ENCODE data around the gene OR5AC2. TPM values are rescaled to one million over a fixed set of nuclear protein-coding genes. Genes with fewer than 3 reads are reported as not detected.

OR5AC2 gene
- total and polyA plus RNA-seq, 2 of the 13 experiments (the other 11 are each of a cell fraction or from before 2014, with no cell fraction given), result not detected

DNA sequence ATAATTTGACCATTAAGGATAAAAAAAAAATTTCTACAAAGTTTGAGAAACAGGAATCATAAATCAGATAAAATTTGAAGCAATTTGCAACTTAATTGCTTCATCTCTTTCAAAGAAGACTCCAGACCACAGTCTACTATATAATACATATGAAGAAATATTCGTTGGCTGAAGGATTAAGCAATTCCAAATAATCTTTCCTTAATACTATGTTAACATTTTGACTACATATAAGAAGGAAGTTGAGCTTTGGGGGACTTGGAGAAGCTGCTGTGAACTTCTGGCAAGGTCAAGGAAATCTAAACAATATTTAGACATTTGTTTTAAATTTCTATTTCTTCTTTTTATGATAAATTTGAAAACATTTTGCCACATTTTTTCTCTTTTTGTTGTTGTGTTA lies 38.4 kb upstream of the OR5AC2 start:
- 3% methylated on average over 1 of the region's 1 CpG for WGBS (ENCODE audit: low lambda C conversion rate)
- TF ChIP-seq SYNCRIP (IDR thresholded peaks at IDR 0.05; ENCODE audit: insufficient read depth, low read depth, low read length), result no peak
- TF ChIP-seq, protein P1, sequence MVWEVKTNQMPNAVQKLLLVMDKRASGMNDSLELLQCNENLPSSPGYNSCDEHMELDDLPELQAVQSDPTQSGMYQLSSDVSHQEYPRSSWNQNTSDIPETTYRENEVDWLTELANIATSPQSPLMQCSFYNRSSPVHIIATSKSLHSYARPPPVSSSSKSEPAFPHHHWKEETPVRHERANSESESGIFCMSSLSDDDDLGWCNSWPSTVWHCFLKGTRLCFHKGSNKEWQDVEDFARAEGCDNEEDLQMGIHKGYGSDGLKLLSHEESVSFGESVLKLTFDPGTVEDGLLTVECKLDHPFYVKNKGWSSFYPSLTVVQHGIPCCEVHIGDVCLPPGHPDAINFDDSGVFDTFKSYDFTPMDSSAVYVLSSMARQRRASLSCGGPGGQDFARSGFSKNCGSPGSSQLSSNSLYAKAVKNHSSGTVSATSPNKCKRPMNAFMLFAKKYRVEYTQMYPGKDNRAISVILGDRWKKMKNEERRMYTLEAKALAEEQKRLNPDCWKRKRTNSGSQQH (CRISPR knock-in tag; IDR thresholded peaks at IDR 0.05; ENCODE audit: low read depth), result no peak
- TF ChIP-seq ZNF709 (CRISPR knock-in tag; IDR thresholded peaks at IDR 0.05), result no peak
- no peak for TF ChIP-seq MIXL1 (CRISPR knock-in tag; IDR thresholded peaks at IDR 0.05)
- Histone ChIP-seq H3K27ac (ENCODE audit: extremely low read length, insufficient read depth, low read length) (no peak overlapping the region), H2AFZ (ENCODE audit: low read length) (no peak overlapping the region), H3K4me2 (ENCODE audit: low read depth, low read length) (no peak overlapping the region), H4K20me1 (ENCODE audit: insufficient read depth, low read length) (no peaks in the 10 kb centered on the region), H3K4me3 (replicated peaks in 1 of 3; ENCODE audit: insufficient read depth in 1 of 3, low read depth in 2 of 3, low read length in 3 of 3) (no peak overlapping the region), H3K9ac (ENCODE audit: insufficient read depth, low read depth, low read length) (no peak overlapping the region), H3K4me1 (ENCODE audit: insufficient read depth, low read length) (no peaks in the 10 kb centered on the region), H3K36me3 (replicated peaks in 1 of 2; ENCODE audit: control insufficient read depth in 1 of 2, insufficient read depth in 2 of 2, low read length in 2 of 2) (no peaks in the 10 kb centered on the region), H3K9me3 (ENCODE audit: low read length) (no peaks in the 10 kb centered on the region), H3K27me3 (ENCODE audit: control insufficient read depth in 1 of 2, insufficient read depth in 2 of 2, low read length in 2 of 2) (no peaks in the 10 kb centered on the region), H3K79me2 (ENCODE audit: insufficient read depth, low read length) (no peaks in the 10 kb centered on the region)
- POLR2A ChIA-PET, result no interaction called here
- intact Hi-C loops (cut with micrococcal nuclease; ENCODE audit: unreplicated experiment), result no loop called here
- no TSS peak for BruUV-seq (replicated peaks)
- DNase-seq (ENCODE audit: low spot score) (no peak), ATAC-seq (no peak), FAIRE-seq (no peak)
- in situ Hi-C loops (cut with HindIII; ENCODE audit: extremely low pct_ligation_motif_present, low pct_unique_long_range_greater_than_20kb), result loop anchor here (25.0 kb wide), 1 partner anchor 514 kb away; no protein-coding TSS in a partner anchor
- CTCF ChIA-PET (ENCODE audit: low intra/inter-chr PET ratio, low total read pairs), result no interaction called here

DNA sequence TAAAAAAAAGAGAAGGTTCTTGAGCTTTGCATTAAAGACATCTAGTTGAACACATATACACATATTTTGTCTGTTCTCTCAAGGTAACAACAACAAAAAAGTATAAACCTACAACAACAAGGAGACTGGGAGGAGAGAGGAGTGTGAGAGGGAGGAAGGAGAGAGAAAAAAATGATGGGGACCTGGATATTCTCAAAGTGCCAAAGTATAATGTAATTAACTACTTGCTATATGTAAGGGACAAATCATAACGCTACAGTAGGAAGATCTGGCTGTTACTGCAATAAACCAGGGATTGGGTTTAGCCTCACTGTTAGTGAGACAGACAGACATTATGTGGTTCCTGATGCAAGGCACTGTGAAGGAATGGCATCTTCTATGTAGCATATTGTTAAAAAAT lies 37.7 kb upstream of the OR5AC2 start:
- Histone ChIP-seq H3K9ac (ENCODE audit: insufficient read depth, low read depth, low read length) (no peak overlapping the region), H3K27ac (ENCODE audit: extremely low read length, insufficient read depth, low read length) (no peak overlapping the region), H3K4me1 (ENCODE audit: insufficient read depth, low read length) (no peaks in the 10 kb centered on the region), H3K9me3 (ENCODE audit: low read length) (no peaks in the 10 kb centered on the region), H3K27me3 (ENCODE audit: control insufficient read depth in 1 of 2, insufficient read depth in 2 of 2, low read length in 2 of 2) (no peaks in the 10 kb centered on the region), H4K20me1 (ENCODE audit: insufficient read depth, low read length) (no peaks in the 10 kb centered on the region), H3K36me3 (replicated peaks in 1 of 2; ENCODE audit: control insufficient read depth in 1 of 2, insufficient read depth in 2 of 2, low read length in 2 of 2) (no peaks in the 10 kb centered on the region), H3K79me2 (ENCODE audit: insufficient read depth, low read length) (no peaks in the 10 kb centered on the region), H3K4me3 (replicated peaks in 1 of 3; ENCODE audit: insufficient read depth in 1 of 3, low read depth in 2 of 3, low read length in 3 of 3) (no peak overlapping the region), H2AFZ (ENCODE audit: low read length) (no peak overlapping the region), H3K4me2 (ENCODE audit: low read depth, low read length) (no peak overlapping the region)
- ChIA-PET POLR2A (no interaction called here), CTCF (ENCODE audit: low intra/inter-chr PET ratio, low total read pairs) (no interaction called here)
- FAIRE-seq, result no peak
- intact Hi-C loops (cut with micrococcal nuclease; ENCODE audit: unreplicated experiment) (no loop called here), in situ Hi-C loops (cut with HindIII; ENCODE audit: extremely low pct_ligation_motif_present, low pct_unique_long_range_greater_than_20kb) (loop anchor here (25.0 kb wide), 1 partner anchor 513 kb away; no protein-coding TSS in a partner anchor)
- BruUV-seq (replicated peaks), result no TSS peak
- ATAC-seq, result no peak
- no peak for DNase-seq (ENCODE audit: low spot score)
- 0% methylated on average over 1 of the region's 1 CpG for WGBS (ENCODE audit: low lambda C conversion rate)
- no peak for TF ChIP-seq ZNF781 (CRISPR knock-in tag; IDR thresholded peaks at IDR 0.05; ENCODE audit: borderline replicate concordance, not compliant biosample characterization)
- TF ChIP-seq, protein P2, sequence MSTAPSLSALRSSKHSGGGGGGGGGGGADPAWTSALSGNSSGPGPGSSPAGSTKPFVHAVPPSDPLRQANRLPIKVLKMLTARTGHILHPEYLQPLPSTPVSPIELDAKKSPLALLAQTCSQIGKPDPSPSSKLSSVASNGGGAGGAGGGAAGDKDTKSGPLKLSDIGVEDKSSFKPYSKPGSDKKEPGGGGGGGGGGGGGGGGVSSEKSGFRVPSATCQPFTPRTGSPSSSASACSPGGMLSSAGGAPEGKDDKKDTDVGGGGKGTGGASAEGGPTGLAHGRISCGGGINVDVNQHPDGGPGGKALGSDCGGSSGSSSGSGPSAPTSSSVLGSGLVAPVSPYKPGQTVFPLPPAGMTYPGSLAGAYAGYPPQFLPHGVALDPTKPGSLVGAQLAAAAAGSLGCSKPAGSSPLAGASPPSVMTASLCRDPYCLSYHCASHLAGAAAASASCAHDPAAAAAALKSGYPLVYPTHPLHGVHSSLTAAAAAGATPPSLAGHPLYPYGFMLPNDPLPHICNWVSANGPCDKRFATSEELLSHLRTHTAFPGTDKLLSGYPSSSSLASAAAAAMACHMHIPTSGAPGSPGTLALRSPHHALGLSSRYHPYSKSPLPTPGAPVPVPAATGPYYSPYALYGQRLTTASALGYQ (CRISPR knock-in tag; IDR thresholded peaks at IDR 0.05), result no peak
- TF ChIP-seq, protein P3, sequence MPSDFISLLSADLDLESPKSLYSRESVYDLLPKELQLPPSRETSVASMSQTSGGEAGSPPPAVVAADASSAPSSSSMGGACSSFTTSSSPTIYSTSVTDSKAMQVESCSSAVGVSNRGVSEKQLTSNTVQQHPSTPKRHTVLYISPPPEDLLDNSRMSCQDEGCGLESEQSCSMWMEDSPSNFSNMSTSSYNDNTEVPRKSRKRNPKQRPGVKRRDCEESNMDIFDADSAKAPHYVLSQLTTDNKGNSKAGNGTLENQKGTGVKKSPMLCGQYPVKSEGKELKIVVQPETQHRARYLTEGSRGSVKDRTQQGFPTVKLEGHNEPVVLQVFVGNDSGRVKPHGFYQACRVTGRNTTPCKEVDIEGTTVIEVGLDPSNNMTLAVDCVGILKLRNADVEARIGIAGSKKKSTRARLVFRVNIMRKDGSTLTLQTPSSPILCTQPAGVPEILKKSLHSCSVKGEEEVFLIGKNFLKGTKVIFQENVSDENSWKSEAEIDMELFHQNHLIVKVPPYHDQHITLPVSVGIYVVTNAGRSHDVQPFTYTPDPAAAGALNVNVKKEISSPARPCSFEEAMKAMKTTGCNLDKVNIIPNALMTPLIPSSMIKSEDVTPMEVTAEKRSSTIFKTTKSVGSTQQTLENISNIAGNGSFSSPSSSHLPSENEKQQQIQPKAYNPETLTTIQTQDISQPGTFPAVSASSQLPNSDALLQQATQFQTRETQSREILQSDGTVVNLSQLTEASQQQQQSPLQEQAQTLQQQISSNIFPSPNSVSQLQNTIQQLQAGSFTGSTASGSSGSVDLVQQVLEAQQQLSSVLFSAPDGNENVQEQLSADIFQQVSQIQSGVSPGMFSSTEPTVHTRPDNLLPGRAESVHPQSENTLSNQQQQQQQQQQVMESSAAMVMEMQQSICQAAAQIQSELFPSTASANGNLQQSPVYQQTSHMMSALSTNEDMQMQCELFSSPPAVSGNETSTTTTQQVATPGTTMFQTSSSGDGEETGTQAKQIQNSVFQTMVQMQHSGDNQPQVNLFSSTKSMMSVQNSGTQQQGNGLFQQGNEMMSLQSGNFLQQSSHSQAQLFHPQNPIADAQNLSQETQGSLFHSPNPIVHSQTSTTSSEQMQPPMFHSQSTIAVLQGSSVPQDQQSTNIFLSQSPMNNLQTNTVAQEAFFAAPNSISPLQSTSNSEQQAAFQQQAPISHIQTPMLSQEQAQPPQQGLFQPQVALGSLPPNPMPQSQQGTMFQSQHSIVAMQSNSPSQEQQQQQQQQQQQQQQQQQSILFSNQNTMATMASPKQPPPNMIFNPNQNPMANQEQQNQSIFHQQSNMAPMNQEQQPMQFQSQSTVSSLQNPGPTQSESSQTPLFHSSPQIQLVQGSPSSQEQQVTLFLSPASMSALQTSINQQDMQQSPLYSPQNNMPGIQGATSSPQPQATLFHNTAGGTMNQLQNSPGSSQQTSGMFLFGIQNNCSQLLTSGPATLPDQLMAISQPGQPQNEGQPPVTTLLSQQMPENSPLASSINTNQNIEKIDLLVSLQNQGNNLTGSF (CRISPR knock-in tag; IDR thresholded peaks at IDR 0.05), result no peak
- TF ChIP-seq MXD4 (CRISPR knock-in tag; IDR thresholded peaks at IDR 0.05), result no peak
- no peak for TF ChIP-seq SCMH1 (CRISPR knock-in tag; IDR thresholded peaks at IDR 0.05; ENCODE audit: borderline replicate concordance)
- no peak for TF ChIP-seq NFE2 (CRISPR knock-in tag; IDR thresholded peaks at IDR 0.05)
